B cell (primary cell): ENCODE measurements around the gene TMEM131L. TPM values are rescaled to one million over a fixed set of nuclear protein-coding genes. Genes with fewer than 3 reads are reported as not detected.

Source experiments
- ATAC-seq: fragments of 200-7000 bp; cut with Tn5 transposase; one replicate; pipeline ENCODE4 v1.10.0; 2021; ENCODE audit warnings: low read depth, mild to moderate bottlenecking, moderate number of reproducible peaks, moderate library complexity
- CTCF ChIA-PET: fragments of 350-600 bp; sonication (Branson Sonifier 250); formaldehyde crosslinking; loops from one replicate; lab custom pipeline; 2021; ENCODE audit warnings: antibody characterized with exemption, inconsistent platforms; lab: Charles Lee
- POLR2A ChIA-PET: fragments of 350-600 bp; sonication (Branson Sonifier 250); formaldehyde crosslinking; loops from one replicate; lab custom pipeline; 2021; ENCODE audit warnings: antibody characterized with exemption; lab: Charles Lee
- DNase-seq: peaks from one replicate; pipeline ENCODE4 v3.0.0; 2013
- H2AFZ ChIP-seq: 2 replicates; pipeline ENCODE4 v1.6.1; 2012; ENCODE audit warnings: mild to moderate bottlenecking, low read depth, low read length; ENCODE audit not compliant: insufficient read depth, poor library complexity, severe bottlenecking
- H3K27ac ChIP-seq, 2 donors: 1 replicate in 1 of 2; 2 replicates in 1 of 2; pipeline ENCODE4 v1.5.1; 2012 to 2013; ENCODE audit warnings: low read length in 2 of 2, mild to moderate bottlenecking in 2 of 2, moderate library complexity in 1 of 2
- H3K27me3 ChIP-seq, 4 experiments: fragments of 200-600 bp in 1 of 4; sonication (generic) in 1 of 4; replicated peaks in 1 of 4; 1 replicate in 2 of 4; 2 replicates in 2 of 4; pipeline versions ENCODE4 v1.6.1 to v1.7.0; 2013 to 2016; ENCODE audit warnings: low read length in 3 of 4, mild to moderate bottlenecking in 2 of 4, mixed read lengths in 1 of 4, moderate library complexity in 1 of 4; ENCODE audit not compliant: insufficient read depth in 4 of 4, control insufficient read depth in 3 of 4; ENCODE audit errors: control extremely low read depth in 1 of 4
- H3K36me3 ChIP-seq, 2 experiments: replicated peaks in 1 of 2; 1 replicate in 1 of 2; 2 replicates in 1 of 2; pipeline versions ENCODE4 v1.6.1 to v1.7.1; 2013; ENCODE audit warnings: low read length in 1 of 2; ENCODE audit not compliant: insufficient read depth in 2 of 2, control insufficient read depth in 1 of 2; ENCODE audit errors: control extremely low read depth in 1 of 2, extremely low read depth in 1 of 2
- H3K4me1 ChIP-seq, 2 donors: fragments of 200-600 bp in 1 of 2; sonication (generic) in 1 of 2; 1 replicate in 1 of 2; 2 replicates in 1 of 2; pipeline versions ENCODE4 v1.5.1 to v1.6.1; 2013 to 2017; ENCODE audit warnings: low read length in 2 of 2; ENCODE audit not compliant: control insufficient read depth in 2 of 2, insufficient read depth in 2 of 2
- H3K4me2 ChIP-seq: replicated peaks from 2 replicates; pipeline ENCODE3; 2012; ENCODE audit warnings: mild to moderate bottlenecking, low read depth, low read length; ENCODE audit not compliant: poor library complexity, severe bottlenecking
- H3K4me3 ChIP-seq, 5 experiments: fragments of 200-600 bp in 1 of 5; sonication (generic) in 1 of 5; 1 replicate in 3 of 5; 2 replicates in 2 of 5; pipeline versions ENCODE4 v1.5.1 to v1.7.0; 2011 to 2016; ENCODE audit warnings: low read length in 4 of 5, mild to moderate bottlenecking in 4 of 5, low read depth in 2 of 5, control low read depth in 1 of 5, moderate library complexity in 1 of 5; ENCODE audit not compliant: insufficient read depth in 1 of 5; ENCODE audit errors: control extremely low read depth in 1 of 5, extremely low read depth in 1 of 5
- H3K79me2 ChIP-seq: fragments of 200-600 bp; sonication (generic); one replicate; pipeline ENCODE4 v1.6.0; 2016; ENCODE audit warnings: low read length; ENCODE audit not compliant: control insufficient read depth, insufficient read depth
- H3K9ac ChIP-seq: fragments of 200-600 bp; sonication (generic); 2 replicates; pipeline ENCODE4 v1.6.1; 2017; ENCODE audit warnings: mild to moderate bottlenecking, low read length, moderate library complexity
- H3K9me3 ChIP-seq, 3 donors: one replicate each; pipeline versions ENCODE4 v1.6.1 to v1.7.1; 2013; ENCODE audit warnings: low read length in 2 of 3; ENCODE audit not compliant: control insufficient read depth in 2 of 3, insufficient read depth in 1 of 3; ENCODE audit errors: control extremely low read depth in 1 of 3
- H4K20me1 ChIP-seq: 2 replicates; pipeline ENCODE4 v1.6.0; 2012; ENCODE audit warnings: mild to moderate bottlenecking, low read length; ENCODE audit not compliant: insufficient read depth, control insufficient read depth, poor library complexity, severe bottlenecking
- H3K27ac Mint-ChIP-seq: one replicate; pipeline ENCODE4 v1.8.0; 2021; ENCODE audit warnings: mixed read lengths
- H3K27me3 Mint-ChIP-seq: one replicate; pipeline ENCODE4 v1.8.0; 2021; ENCODE audit warnings: mixed read lengths
- H3K4me1 Mint-ChIP-seq: one replicate; pipeline ENCODE4 v1.8.0; 2021; ENCODE audit warnings: mixed read lengths
- H3K4me3 Mint-ChIP-seq: one replicate; pipeline ENCODE4 v1.8.0; 2021; ENCODE audit warnings: mixed read lengths
- H3K9me3 Mint-ChIP-seq: one replicate; pipeline ENCODE4 v1.8.0; 2022; ENCODE audit warnings: mixed read lengths; ENCODE audit not compliant: insufficient read depth
- CTCF ChIP-seq: fragments of 200-600 bp; IDR thresholded peaks from one replicate; pipeline ENCODE4 v1.8.0; 2022; ENCODE audit warnings: antibody characterized with exemption, mild to moderate bottlenecking
- EZH2 ChIP-seq: IDR thresholded peaks from 2 replicates; pipeline ENCODE4 v1.6.1; 2012; ENCODE audit warnings: borderline replicate concordance, low read depth, mild to moderate bottlenecking, moderate library complexity, low read length; ENCODE audit not compliant: insufficient read depth, poor library complexity, severe bottlenecking
- WGBS: methylation state at CpG from one replicate; pipeline ENCODE4 v1.1.5; 2013; ENCODE audit warnings: missing lambda C conversion rate; ENCODE audit not compliant: insufficient coverage; 5-methylcytosine and 5-hydroxymethylcytosine counted together
- intact Hi-C: fragments of 100-400 bp; cut with micrococcal nuclease; formaldehyde crosslinking; loops from one replicate; pipeline ENCODE4 v1.10.0; 2022
- polyA plus RNA-seq: library from polyadenylated mRNA; depleted of rRNA; stranded (reverse); fragments of >200 nt; gene quantifications from 2 replicates; pipeline ENCODE4 v1.2.3, GENCODE V29; 2012
- total RNA-seq, 2 donors: library from RNA; stranded (reverse); fragments of 120-200 nt in 1 of 2; gene quantifications; 1 replicate in 1 of 2; 2 replicates in 1 of 2; pipeline versions ENCODE4 v1.2.3 to v1.2.4, GENCODE V29; 2013 to 2022

Gene TMEM131L
- total and polyA plus RNA-seq, 2 donors (not counting 1 experiment from before 2014, with no cell fraction given), result 56.4 to 120 TPM

- peak overlapping the region; percentile 31 for H3K4me2 ChIP-seq
- peak overlapping the region; percentile 20 for H3K9ac ChIP-seq
- TF ChIP-seq EZH2 (no peak), CTCF (no peak)
- Mint-ChIP-seq H3K4me3 (peak overlapping the region; percentile 69), H3K27me3 (no peaks in the 10 kb centered on the region), H3K4me1 (peaks cover 81% of the 10 kb centered on the region), H3K27ac (peak overlapping the region; percentile 73), H3K9me3 (no peaks in the 10 kb centered on the region)
- intact Hi-C loops, result loop anchor here (1.0 to 2.0 kb wide), 2 partner anchors 21 to 56 kb away; no protein-coding TSS in a partner anchor
- no peak overlapping the region for H2AFZ ChIP-seq
- WGBS, result 62% methylated on average over 8 of the region's 10 CpGs
- POLR2A ChIA-PET, result no interaction called here
- CTCF ChIA-PET, result interaction anchor here (0.7 to 2.3 kb wide), 6 partner anchors 20 to 86 kb away, joined by 3 to 11 read pairs (median 4); no protein-coding TSS in a partner anchor
- peaks cover 72 to 74% of the 10 kb centered on the region in 2 donors for H3K4me1 ChIP-seq
- H3K4me3 ChIP-seq, result no peak overlapping the region
- H3K36me3 ChIP-seq, result peaks cover 0 to 42% of the 10 kb centered on the region in 2 experiments
- H3K27me3 ChIP-seq, result no peaks in the 10 kb centered on the region
- H4K20me1 ChIP-seq, result peaks cover 69% of the 10 kb centered on the region
- DNase-seq (no peak), ATAC-seq (no peak)
- no peaks in the 10 kb centered on the region for H3K9me3 ChIP-seq
- peaks cover 100% of the 10 kb centered on the region for H3K79me2 ChIP-seq
- peak overlapping the region; percentile 30 to 87 for H3K27ac ChIP-seq
Measured at GRCh38 chr4:153518637-153519389, 52.7 kb downstream of the TMEM131L start.

GRCh38 chr4:153519687-153520086, 53.5 kb downstream of the TMEM131L start:
- peaks cover 75 to 78% of the 10 kb centered on the region in 2 donors for H3K4me1 ChIP-seq
- no peaks in the 10 kb centered on the region for H3K27me3 Mint-ChIP-seq
- ChIA-PET CTCF (interaction anchor here (0.7 to 2.3 kb wide), 5 partner anchors 21 to 87 kb away, joined by 3 to 11 read pairs (median 4); no protein-coding TSS in a partner anchor), POLR2A (no interaction called here)
- TF ChIP-seq CTCF (no peak), EZH2 (no peak)
- H3K79me2 ChIP-seq, result peaks cover 100% of the 10 kb centered on the region
- H3K27ac ChIP-seq, result peak overlapping the region in 1 of 2 donors; percentile 87
- ATAC-seq (no peak), DNase-seq (no peak)
- peak overlapping the region; percentile 73 for H3K27ac Mint-ChIP-seq
- H3K27me3 ChIP-seq, result no peaks in the 10 kb centered on the region
- H3K9ac ChIP-seq, result no peak overlapping the region
- peaks cover under 1 to 37% of the 10 kb centered on the region in 2 experiments for H3K36me3 ChIP-seq
- no peaks in the 10 kb centered on the region for H3K9me3 ChIP-seq
- peak overlapping the region; percentile 0 for H3K4me2 ChIP-seq
- intact Hi-C loops, result loop anchor here (2.0 to 5.0 kb wide), 2 partner anchors 55 to 172 kb away; no protein-coding TSS in a partner anchor
- WGBS, result no CpG with 5 or more reads among the region's 1 CpG
- H3K4me3 Mint-ChIP-seq, result peak overlapping the region; percentile 69
- H3K4me3 ChIP-seq, result no peak overlapping the region
- H4K20me1 ChIP-seq, result peaks cover 72% of the 10 kb centered on the region
- no peaks in the 10 kb centered on the region for H3K9me3 Mint-ChIP-seq
- peaks cover 84% of the 10 kb centered on the region for H3K4me1 Mint-ChIP-seq
- no peak overlapping the region for H2AFZ ChIP-seq
